LNCaP clone FGC (cell line): ENCODE data around the gene TMEM132D.

Source experiments
- DNase-seq: peaks from one replicate; pipeline ENCODE4 v3.0.0-alpha.2; 2011; ENCODE audit warnings: low read depth
- H3K4me3 ChIP-seq: 2 replicates; pipeline ENCODE4 v1.5.1; 2011; ENCODE audit warnings: mild to moderate bottlenecking, low read depth, low read length, control low read depth
- CTCF ChIP-seq: IDR thresholded peaks from 2 replicates; pipeline ENCODE4 v1.5.1; 2012; ENCODE audit warnings: mild to moderate bottlenecking; ENCODE audit not compliant: control insufficient read depth, insufficient read depth; ENCODE audit errors: extremely low read depth

TMEM132D gene

GRCh38 chr12:129084875-129085826 lies 818.7 kb downstream of the TMEM132D start:
- H3K4me3 ChIP-seq: no peak overlapping the region
- no peak for DNase-seq
- TF ChIP-seq CTCF: no peak

GRCh38 chr12:129083121-129083840 lies 820.5 kb downstream of the TMEM132D start:
- TF ChIP-seq CTCF: no peak
- H3K4me3 ChIP-seq: no peak overlapping the region
- DNase-seq: no peak

GRCh38 chr12:129082441-129082840 lies 821.4 kb downstream of the TMEM132D start:
- H3K4me3 ChIP-seq: no peak overlapping the region
- TF ChIP-seq CTCF: no peak
- no peak for DNase-seq

GRCh38 chr12:129081755-129082250 lies 822.0 kb downstream of the TMEM132D start:
- TF ChIP-seq CTCF: no peak
- DNase-seq: no peak

DNA sequence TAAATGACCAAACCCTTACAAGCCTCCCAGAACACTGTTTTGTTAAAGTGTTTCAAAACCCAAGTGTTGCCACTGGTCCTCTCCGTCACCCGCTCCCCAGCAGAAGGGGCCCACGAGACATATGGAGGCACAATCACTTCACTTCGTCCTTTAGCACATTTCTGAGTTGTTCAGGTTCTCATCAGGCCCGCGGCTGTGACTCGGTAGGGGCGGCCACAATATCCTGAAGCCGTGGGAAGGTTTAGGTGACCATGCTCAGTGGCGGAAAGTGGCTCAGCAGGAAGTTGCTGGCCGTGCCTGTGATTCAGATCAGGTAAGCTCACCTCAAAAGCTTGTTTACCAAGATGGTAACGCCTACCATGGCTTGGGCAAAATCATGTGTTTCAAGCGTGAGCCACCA lies 823.0 kb downstream of the TMEM132D start:
- no peak for TF ChIP-seq CTCF
- no peak overlapping the region for H3K4me3 ChIP-seq
- DNase-seq: no peak

More at GRCh38 chr12:129081755-129082250, 822.0 kb downstream of the TMEM132D start:
- H3K4me3 ChIP-seq: no peak overlapping the region

- no peak for DNase-seq
- TF ChIP-seq CTCF: no peak
These were observed 823.4 kb downstream of the TMEM132D start for GRCh38 chr12:129080391-129080790.

More at GRCh38 chr12:129080391-129080790, 823.4 kb downstream of the TMEM132D start:
- no peak overlapping the region for H3K4me3 ChIP-seq
